Lung (tissue), 12 donors: Measurements from ENCODE around the gene SLC9A7. TPM values are rescaled to one million over a fixed set of nuclear protein-coding genes. Genes with fewer than 3 reads are reported as not detected.

Experiments used
- ATAC-seq: fragments of 200-7000 bp; cut with Tn5 transposase; one replicate; pipeline ENCODE4 v1.9.1; 2020; ENCODE audit warnings: moderate number of reproducible peaks; ENCODE audit not compliant: insufficient read depth, low FRiP score
- DNase-seq, 3 donors: peaks; one replicate each; pipeline ENCODE4 v3.0.0-alpha.2; 2013 to 2017
- H3K27ac ChIP-seq, 2 donors: one replicate each; pipeline ENCODE4 v1.5.1; 2013; ENCODE audit warnings: mild to moderate bottlenecking in 2 of 2, moderate library complexity in 2 of 2, control low read depth in 1 of 2, inconsistent platforms in 1 of 2, low read depth in 1 of 2, low read length in 1 of 2
- H3K27me3 ChIP-seq, 3 donors: one replicate each; pipeline ENCODE4 v1.5.1; 2013; ENCODE audit warnings: low read length in 2 of 3; ENCODE audit not compliant: control insufficient read depth in 3 of 3, insufficient read depth in 3 of 3
- H3K36me3 ChIP-seq, 4 donors: one replicate each; pipeline ENCODE4 v1.5.1; 2013; ENCODE audit warnings: low read length in 4 of 4, mild to moderate bottlenecking in 1 of 4, moderate library complexity in 1 of 4; ENCODE audit not compliant: control insufficient read depth in 4 of 4, insufficient read depth in 4 of 4
- H3K4me1 ChIP-seq, 5 donors: one replicate each; pipeline ENCODE4 v1.5.1; 2013; ENCODE audit warnings: low read length in 5 of 5, mild to moderate bottlenecking in 2 of 5, moderate library complexity in 1 of 5; ENCODE audit not compliant: control insufficient read depth in 5 of 5, insufficient read depth in 5 of 5
- H3K4me3 ChIP-seq: one replicate; pipeline ENCODE4 v1.5.1; 2013; ENCODE audit warnings: mild to moderate bottlenecking, control low read depth, moderate library complexity
- H3K9ac ChIP-seq, 2 donors: one replicate each; pipeline ENCODE4 v1.5.1; 2013; ENCODE audit warnings: low read length in 2 of 2, control low read depth in 1 of 2; ENCODE audit not compliant: insufficient read depth in 1 of 2
- H3K9me3 ChIP-seq, 4 donors: one replicate each; pipeline ENCODE4 v1.5.1; 2013; ENCODE audit warnings: low read length in 3 of 4, mild to moderate bottlenecking in 1 of 4, moderate library complexity in 1 of 4; ENCODE audit not compliant: control insufficient read depth in 4 of 4, insufficient read depth in 3 of 4
- CTCF ChIP-seq: IDR thresholded peaks from 2 replicates; pipeline ENCODE4 v1.5.1; 2012; ENCODE audit warnings: mild to moderate bottlenecking; ENCODE audit errors: control extremely low read depth, extremely low read depth
- WGBS, 2 donors: extraction: QIAGEN DNeasy Blood & Tissue Kit; methylation state at CpG; one replicate each; pipeline ENCODE4 v1.1.7; 2013; 5-methylcytosine and 5-hydroxymethylcytosine counted together
- polyA plus RNA-seq, 2 donors: library from polyadenylated mRNA; stranded (reverse); fragments of 200-250 nt; gene quantifications; one replicate each; pipeline ENCODE4 v1.2.1, GENCODE V29; 2013
- total RNA-seq, 2 donors: library from RNA; depleted of rRNA in 1 of 2; stranded (reverse); fragments of >200 nt in 1 of 2; gene quantifications; one replicate each; pipeline ENCODE4 v1.2.1, GENCODE V29; 2014 to 2021
- donor health status: control.
- donor health status: control.
- donor health status: Bipolar disorder and iron deficiency.
- donor health status: healthy.
- donor health status: DM: yes; HTN: yes; CAD: no.

SLC9A7 gene
- total and polyA plus RNA-seq, 4 donors = 1.2 to 6.9 (median 3.6) TPM

- no peaks in the 10 kb centered on the region for H3K36me3 ChIP-seq
- no peak overlapping the region for H3K9ac ChIP-seq
- H3K4me3 ChIP-seq = no peak overlapping the region
- ATAC-seq (no peak), DNase-seq (no peak)
- H3K27ac ChIP-seq = no peak overlapping the region
- H3K27me3 ChIP-seq = no peaks in the 10 kb centered on the region
- no peak for TF ChIP-seq CTCF
- WGBS, 2 donors = 18 to 45% methylated on average over 2 of the region's 2 CpGs
- H3K9me3 ChIP-seq = peaks cover 0 to 3% (median 0%) of the 10 kb centered on the region in 4 donors
- H3K4me1 ChIP-seq = no peaks in the 10 kb centered on the region
Measured at GRCh38 chrX:46737462-46737861, 21.5 kb downstream of the SLC9A7 start.

- no peak for ATAC-seq
- no peak overlapping the region for H3K27ac ChIP-seq
Measured at GRCh38 chrX:46737041-46737440, 21.9 kb downstream of the SLC9A7 start.

DNA sequence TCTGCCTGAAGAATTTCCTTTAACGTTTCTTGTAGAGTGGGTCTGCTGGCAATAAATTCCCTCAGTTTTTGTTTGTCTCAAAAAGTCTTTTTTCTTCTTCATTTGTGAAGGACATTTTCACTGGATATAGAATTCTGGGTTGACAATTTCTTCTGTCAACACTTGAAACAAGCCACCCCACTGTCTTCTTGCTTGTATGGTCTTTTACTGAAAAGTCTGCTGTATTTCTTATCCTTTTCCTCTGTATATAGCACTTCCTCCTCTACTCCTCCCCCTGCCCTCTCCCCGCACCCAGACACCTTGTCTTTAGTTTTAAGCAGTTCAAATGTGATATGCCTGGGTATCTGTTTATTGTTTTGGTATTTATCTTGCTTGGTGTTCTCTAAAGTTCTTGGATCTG lies 23.3 kb downstream of the SLC9A7 start:
- WGBS, 2 donors = 73 to 98% methylated on average over 2 of the region's 2 CpGs
- Histone ChIP-seq H3K9ac (no peak overlapping the region), H3K36me3 (no peaks in the 10 kb centered on the region), H3K4me3 (no peak overlapping the region), H3K4me1 (no peaks in the 10 kb centered on the region), H3K27me3 (no peaks in the 10 kb centered on the region), H3K9me3 (peaks cover 0 to 3% (median 0%) of the 10 kb centered on the region in 4 donors), H3K27ac (no peak overlapping the region)
- TF ChIP-seq CTCF = no peak
- DNase-seq (no peak), ATAC-seq (no peak)

More at GRCh38 chrX:46737041-46737440, 21.9 kb downstream of the SLC9A7 start:
- no peaks in the 10 kb centered on the region for H3K27me3 ChIP-seq
- H3K9ac ChIP-seq = no peak overlapping the region
- no peak overlapping the region for H3K4me3 ChIP-seq
- no peaks in the 10 kb centered on the region for H3K36me3 ChIP-seq
- no peaks in the 10 kb centered on the region for H3K4me1 ChIP-seq
- TF ChIP-seq CTCF = no peak
- H3K9me3 ChIP-seq = peaks cover 0 to 3% (median 0%) of the 10 kb centered on the region in 4 donors
- DNase-seq = no peak

DNA sequence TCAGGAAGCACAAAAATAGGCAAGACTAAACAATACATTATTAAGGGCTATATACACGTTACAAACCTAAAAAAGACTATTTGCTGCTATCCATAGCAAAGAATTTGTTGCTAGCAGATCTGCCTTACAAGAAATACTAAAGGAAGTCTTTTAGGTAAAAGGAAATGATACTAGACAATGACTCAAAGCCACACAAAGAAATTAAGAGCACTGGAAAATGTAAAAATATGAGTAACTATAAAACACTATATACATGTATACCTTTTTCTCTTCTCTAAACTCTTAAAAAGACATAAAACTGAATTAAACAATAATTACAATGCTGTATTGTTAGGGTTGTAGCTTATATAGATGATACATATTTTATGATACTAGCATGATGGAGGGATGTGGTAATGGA lies 25.7 kb downstream of the SLC9A7 start:
- H3K36me3 ChIP-seq = no peaks in the 10 kb centered on the region
- TF ChIP-seq CTCF = no peak
- no peaks in the 10 kb centered on the region for H3K4me1 ChIP-seq
- no peaks in the 10 kb centered on the region for H3K27me3 ChIP-seq
- peaks cover 0 to 3% (median 0%) of the 10 kb centered on the region in 4 donors for H3K9me3 ChIP-seq
- H3K4me3 ChIP-seq = no peak overlapping the region
- whole genome bisulfite sequencing, 2 donors = 49 to 82% methylated on average over 1 of the region's 1 CpG
- no peak for ATAC-seq
- no peak overlapping the region for H3K9ac ChIP-seq
- H3K27ac ChIP-seq = no peak overlapping the region
- DNase-seq = no peak
